Mesendoderm (in vitro differentiated cells): ENCODE measurements around the gene PLCL1.

ENCODE experiments used
- DNase-seq: peaks from one replicate; pipeline ENCODE4 v3.0.0; 2013
- H2AK5ac ChIP-seq: 2 replicates; pipeline ENCODE4 v1.6.1; 2013; ENCODE audit warnings: low read length, inconsistent platforms
- H2BK120ac ChIP-seq: 2 replicates; pipeline ENCODE4 v1.6.1; 2013; ENCODE audit warnings: low read depth, mild to moderate bottlenecking, low read length, moderate library complexity, mixed read lengths
- H2BK15ac ChIP-seq: replicated peaks from 2 replicates; pipeline ENCODE4 v1.6.1; 2013; ENCODE audit warnings: low read depth, mild to moderate bottlenecking, moderate library complexity
- H2BK5ac ChIP-seq: 2 replicates; pipeline ENCODE4 v1.6.1; 2013; ENCODE audit warnings: low read length, inconsistent platforms
- H3K18ac ChIP-seq: 2 replicates; pipeline ENCODE4 v1.6.1; 2013; ENCODE audit warnings: mild to moderate bottlenecking, low read length, mixed read lengths
- H3K23ac ChIP-seq: one replicate; pipeline ENCODE4 v1.6.1; 2013; ENCODE audit warnings: low read length
- H3K27ac ChIP-seq: 2 replicates; pipeline ENCODE4 v1.5.1; 2013; ENCODE audit warnings: low read depth, mild to moderate bottlenecking, inconsistent platforms, low read length, moderate library complexity
- H3K27me3 ChIP-seq: 2 replicates; pipeline ENCODE4 v1.6.1; 2013; ENCODE audit warnings: low read length, control low read depth, mild to moderate bottlenecking, inconsistent platforms; ENCODE audit not compliant: insufficient read depth, poor library complexity
- H3K36me3 ChIP-seq: 2 replicates; pipeline ENCODE4 v1.6.1; 2013; ENCODE audit warnings: low read length, inconsistent platforms; ENCODE audit not compliant: control insufficient read depth, insufficient read depth
- H3K4ac ChIP-seq: one replicate; pipeline ENCODE4 v1.6.1; 2013; ENCODE audit warnings: low read depth, mild to moderate bottlenecking, low read length, moderate library complexity
- H3K4me1 ChIP-seq: 2 replicates; pipeline ENCODE4 v1.6.1; 2013; ENCODE audit warnings: low read depth, low read length, inconsistent platforms; ENCODE audit not compliant: control insufficient read depth
- H3K4me2 ChIP-seq: 2 replicates; pipeline ENCODE4 v1.6.1; 2013; ENCODE audit warnings: low read length
- H3K4me3 ChIP-seq: 2 replicates; pipeline ENCODE4 v1.5.1; 2013; ENCODE audit warnings: mild to moderate bottlenecking, low read length
- H3K56ac ChIP-seq: one replicate; pipeline ENCODE4 v1.6.1; 2013; ENCODE audit warnings: low read length
- H3K79me1 ChIP-seq: 2 replicates; pipeline ENCODE4 v1.6.1; 2013; ENCODE audit warnings: low read length, inconsistent platforms
- H3K79me2 ChIP-seq: 2 replicates; pipeline ENCODE4 v1.6.1; 2013; ENCODE audit warnings: mild to moderate bottlenecking, low read length; ENCODE audit not compliant: control insufficient read depth, insufficient read depth
- H3K9ac ChIP-seq: 2 replicates; pipeline ENCODE4 v1.6.1; 2013; ENCODE audit warnings: low read length, inconsistent platforms
- H4K5ac ChIP-seq: one replicate; pipeline ENCODE4 v1.6.1; 2013; ENCODE audit warnings: low read length
- H4K8ac ChIP-seq: one replicate; pipeline ENCODE4 v1.6.1; 2013; ENCODE audit warnings: low read depth, mild to moderate bottlenecking, control low read depth, low read length, moderate library complexity
- WGBS: extraction: QIAGEN DNeasy Blood & Tissue Kit; methylation state at CpG from one replicate; pipeline ENCODE4 v1.1.7; 2013; ENCODE audit warnings: low lambda C conversion rate, missing lambda C conversion rate; ENCODE audit not compliant: insufficient coverage; ENCODE audit errors: extremely low coverage; 5-methylcytosine and 5-hydroxymethylcytosine counted together

Gene PLCL1

DNA sequence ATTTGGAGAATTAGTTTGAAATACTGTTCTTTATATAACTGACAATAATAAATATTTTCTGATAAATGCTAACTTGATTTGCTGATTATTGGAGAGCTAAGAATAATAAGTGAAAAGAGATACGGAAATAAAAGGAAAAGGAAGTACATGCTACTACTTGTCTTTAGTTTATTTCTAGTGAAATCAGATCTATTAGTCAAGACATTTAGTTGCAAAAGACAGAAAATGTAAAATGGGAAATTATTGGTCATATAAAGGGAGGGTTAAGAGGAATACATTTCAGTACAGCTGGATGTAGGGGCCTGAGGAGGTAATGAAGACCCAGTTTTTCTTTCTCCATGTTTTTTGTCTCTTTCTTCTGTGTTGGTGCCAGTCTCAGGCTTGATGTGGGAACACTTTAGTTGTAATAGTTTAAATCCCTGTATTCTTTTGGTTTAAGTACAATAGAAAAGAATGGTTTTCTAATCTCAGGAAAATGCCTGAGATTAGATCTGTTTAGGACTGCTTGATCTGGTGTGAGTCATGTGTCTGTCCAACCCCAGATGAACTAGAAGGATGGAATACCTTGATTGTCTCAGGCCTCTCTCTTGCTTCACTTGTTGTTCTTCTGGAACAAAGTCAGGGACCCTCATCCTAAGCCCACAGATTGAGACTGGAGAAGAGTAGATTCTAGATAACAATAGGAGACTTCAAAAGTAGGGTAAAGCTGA is 58.0 kb downstream of the PLCL1 start:
- Histone ChIP-seq H3K36me3 (no peaks in the 10 kb centered on the region), H3K27ac (no peak overlapping the region), H3K9ac (no peak overlapping the region), H3K56ac (no peak overlapping the region), H2AK5ac (no peak overlapping the region), H4K8ac (no peak overlapping the region), H3K4me2 (no peak overlapping the region), H3K4me3 (no peak overlapping the region), H3K4me1 (no peaks in the 10 kb centered on the region), H3K23ac (no peak overlapping the region), H2BK120ac (no peak overlapping the region), H2BK15ac (no peak overlapping the region), H3K18ac (no peak overlapping the region), H3K27me3 (no peaks in the 10 kb centered on the region), H2BK5ac (no peak overlapping the region), H3K79me1 (no peaks in the 10 kb centered on the region), H3K79me2 (no peaks in the 10 kb centered on the region), H3K4ac (no peak overlapping the region), H4K5ac (no peak overlapping the region)
- WGBS = no CpG with 5 or more reads among the region's 1 CpG
- DNase-seq = no peak

DNA sequence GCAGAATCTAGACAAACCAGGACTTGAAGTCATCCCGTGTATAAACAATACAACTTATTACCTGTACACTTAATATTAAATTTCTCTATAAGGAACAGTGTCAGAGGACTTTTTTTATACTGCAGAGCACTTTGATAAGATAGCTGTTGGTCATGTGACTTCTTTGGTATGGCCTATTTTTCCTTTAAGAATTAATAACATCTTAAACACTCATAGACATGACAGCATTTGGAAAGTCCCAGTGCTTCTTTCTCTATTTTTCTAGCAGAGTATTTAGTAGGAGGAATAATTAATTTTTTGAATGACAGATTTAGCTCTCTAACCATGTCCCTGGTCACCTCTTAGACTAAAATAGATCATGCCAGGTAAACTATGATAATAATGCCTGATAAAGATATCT is 59.4 kb downstream of the PLCL1 start:
- H3K4me3 ChIP-seq = no peak overlapping the region
- DNase-seq = no peak
- no peak overlapping the region for H2BK120ac ChIP-seq
- H2BK5ac ChIP-seq = no peak overlapping the region
- no peak overlapping the region for H3K4me2 ChIP-seq
- H2AK5ac ChIP-seq = no peak overlapping the region
- H3K4ac ChIP-seq = no peak overlapping the region
- no peak overlapping the region for H3K9ac ChIP-seq
- no peaks in the 10 kb centered on the region for H3K79me1 ChIP-seq
- no peak overlapping the region for H3K27ac ChIP-seq
- WGBS = no CpG with 5 or more reads among the region's 1 CpG
- H3K18ac ChIP-seq = no peak overlapping the region
- no peak overlapping the region for H3K56ac ChIP-seq
- H2BK15ac ChIP-seq = no peak overlapping the region
- H3K4me1 ChIP-seq = no peaks in the 10 kb centered on the region
- no peak overlapping the region for H4K5ac ChIP-seq
- H4K8ac ChIP-seq = no peak overlapping the region
- H3K36me3 ChIP-seq = no peaks in the 10 kb centered on the region
- H3K27me3 ChIP-seq = no peaks in the 10 kb centered on the region
- no peak overlapping the region for H3K23ac ChIP-seq
- no peaks in the 10 kb centered on the region for H3K79me2 ChIP-seq

DNA sequence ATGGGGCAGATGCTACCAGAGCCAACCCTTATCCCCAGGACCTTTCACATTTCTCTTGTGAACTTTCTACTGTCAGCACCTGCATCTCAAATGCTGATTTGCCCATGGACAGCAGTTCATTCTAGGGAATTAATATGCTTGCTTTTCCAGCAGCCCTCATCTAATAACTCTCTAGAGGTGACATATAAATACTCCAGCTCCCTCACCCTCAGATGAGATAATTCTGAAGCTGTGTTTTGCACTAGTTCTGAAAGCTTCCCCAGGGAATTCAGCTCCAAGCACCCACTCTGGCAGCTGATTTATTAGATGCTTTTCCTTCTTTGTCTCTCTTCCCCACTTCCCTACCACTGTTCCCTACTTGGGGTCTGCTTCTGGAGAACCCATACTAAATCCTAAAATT is 62.1 kb downstream of the PLCL1 start:
- H2BK120ac ChIP-seq = peak overlapping the region; percentile 45
- H4K8ac ChIP-seq = no peak overlapping the region

DNA sequence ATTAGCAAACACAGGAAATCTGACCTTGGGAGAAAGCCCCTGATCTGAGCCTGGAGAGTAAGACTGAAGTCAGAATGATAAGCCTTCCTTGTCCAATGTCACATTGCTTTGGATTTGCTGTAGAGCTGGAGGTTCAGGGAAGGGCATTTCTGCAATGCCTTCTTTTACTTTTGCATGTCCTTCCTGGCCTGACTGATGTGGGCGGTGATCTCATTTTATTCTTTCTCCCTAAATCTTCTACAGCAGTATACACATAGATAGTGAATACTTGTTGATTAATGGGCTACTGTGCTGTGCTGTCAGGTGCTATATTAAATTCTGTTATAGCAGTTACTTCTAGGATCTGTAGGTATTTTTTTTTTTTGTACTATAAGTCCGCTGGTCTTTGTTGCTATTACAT is 62.6 kb downstream of the PLCL1 start:
- H3K4me1 ChIP-seq = no peaks in the 10 kb centered on the region
- no peak overlapping the region for H3K56ac ChIP-seq
- H3K27me3 ChIP-seq = no peaks in the 10 kb centered on the region
- no peak overlapping the region for H3K4me3 ChIP-seq
- no peak overlapping the region for H2BK5ac ChIP-seq
- H3K36me3 ChIP-seq = no peaks in the 10 kb centered on the region
- H3K18ac ChIP-seq = no peak overlapping the region
- H4K8ac ChIP-seq = no peak overlapping the region
- H2BK15ac ChIP-seq = no peak overlapping the region
- no peaks in the 10 kb centered on the region for H3K79me1 ChIP-seq
- H2AK5ac ChIP-seq = no peak overlapping the region
- no CpG with 5 or more reads among the region's 2 CpGs for WGBS
- H3K4ac ChIP-seq = no peak overlapping the region
- no peak overlapping the region for H3K27ac ChIP-seq
- H3K79me2 ChIP-seq = no peaks in the 10 kb centered on the region
- H3K4me2 ChIP-seq = no peak overlapping the region
- no peak overlapping the region for H3K23ac ChIP-seq
- H2BK120ac ChIP-seq = no peak overlapping the region
- no peak overlapping the region for H3K9ac ChIP-seq
- no peak overlapping the region for H4K5ac ChIP-seq
- DNase-seq = no peak

More for the DNA sequence above, 62.1 kb downstream of the PLCL1 start:
- H3K56ac ChIP-seq = no peak overlapping the region
- no peak overlapping the region for H3K23ac ChIP-seq
- peak overlapping the region; percentile 60 for H3K18ac ChIP-seq
- no peak overlapping the region for H3K4me2 ChIP-seq
- no peak overlapping the region for H2BK5ac ChIP-seq
- H3K79me2 ChIP-seq = no peaks in the 10 kb centered on the region
- no peaks in the 10 kb centered on the region for H3K36me3 ChIP-seq
- no peak overlapping the region for H2AK5ac ChIP-seq
- no peak overlapping the region for H3K4me3 ChIP-seq
- no peak overlapping the region for H2BK15ac ChIP-seq
- no peaks in the 10 kb centered on the region for H3K79me1 ChIP-seq
- H3K9ac ChIP-seq = no peak overlapping the region
- no peak overlapping the region for H3K4ac ChIP-seq
- no peaks in the 10 kb centered on the region for H3K27me3 ChIP-seq
- no peak for DNase-seq
- H4K5ac ChIP-seq = no peak overlapping the region
- no peak overlapping the region for H3K27ac ChIP-seq
- no peaks in the 10 kb centered on the region for H3K4me1 ChIP-seq

DNA sequence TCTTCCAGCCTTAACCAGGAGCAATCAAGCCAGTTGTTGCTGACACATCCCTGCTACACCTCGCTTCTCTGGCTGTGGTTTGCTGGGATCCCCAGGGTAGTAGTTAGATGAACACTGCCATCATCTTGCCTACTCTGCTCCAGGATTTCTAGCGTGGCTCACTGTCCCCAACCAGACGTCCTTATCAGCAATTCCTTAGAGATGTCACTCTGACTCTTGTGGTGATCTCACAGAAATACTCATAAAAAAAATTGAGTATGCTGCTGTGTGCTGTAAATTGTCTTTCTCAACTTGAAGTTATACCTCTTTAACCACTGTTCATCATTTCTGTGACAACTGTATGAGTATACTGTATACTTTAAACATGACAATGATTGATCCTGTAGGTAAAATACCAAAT is 63.2 kb downstream of the PLCL1 start:
- no CpG with 5 or more reads among the region's 3 CpGs for WGBS
- H2BK5ac ChIP-seq = no peak overlapping the region
- no peak overlapping the region for H3K23ac ChIP-seq
- no peak overlapping the region for H4K5ac ChIP-seq
- no peaks in the 10 kb centered on the region for H3K27me3 ChIP-seq
- no peak overlapping the region for H3K27ac ChIP-seq
- peak; percentile 48 for DNase-seq
- H3K4me2 ChIP-seq = no peak overlapping the region
- H3K4ac ChIP-seq = no peak overlapping the region
- H3K9ac ChIP-seq = no peak overlapping the region
- H3K18ac ChIP-seq = peak overlapping the region; percentile 75
- no peak overlapping the region for H3K4me3 ChIP-seq
- no peaks in the 10 kb centered on the region for H3K4me1 ChIP-seq
- no peak overlapping the region for H3K56ac ChIP-seq
- H3K36me3 ChIP-seq = no peaks in the 10 kb centered on the region
- no peak overlapping the region for H2BK120ac ChIP-seq
- no peaks in the 10 kb centered on the region for H3K79me2 ChIP-seq
- H4K8ac ChIP-seq = no peak overlapping the region
- H3K79me1 ChIP-seq = no peaks in the 10 kb centered on the region
- no peak overlapping the region for H2BK15ac ChIP-seq
- H2AK5ac ChIP-seq = no peak overlapping the region

DNA sequence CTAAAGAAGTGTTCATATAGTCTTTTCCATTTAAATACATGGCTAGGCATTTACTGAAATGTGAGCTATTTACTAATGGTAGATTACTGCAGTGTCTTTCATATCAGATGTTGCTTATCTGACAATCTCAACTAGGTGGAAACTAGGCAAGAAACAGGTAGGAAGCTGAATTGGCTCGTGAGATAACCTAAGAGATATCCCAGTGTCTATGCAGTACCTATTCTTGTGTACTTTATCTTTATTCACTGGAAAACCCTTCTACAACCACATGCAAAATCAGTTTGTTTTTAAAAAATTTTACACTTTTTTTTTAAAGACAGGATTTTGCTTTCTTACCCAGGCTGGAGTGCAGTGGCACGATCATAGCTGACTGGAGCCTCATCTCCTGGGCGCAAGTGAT is 63.8 kb downstream of the PLCL1 start:
- Histone ChIP-seq H3K9ac (no peak overlapping the region), H4K5ac (no peak overlapping the region), H2BK5ac (no peak overlapping the region), H3K27me3 (no peaks in the 10 kb centered on the region), H3K4me3 (no peak overlapping the region), H3K4me1 (no peaks in the 10 kb centered on the region), H3K27ac (no peak overlapping the region), H4K8ac (no peak overlapping the region), H3K23ac (no peak overlapping the region), H3K4ac (no peak overlapping the region), H2BK120ac (no peak overlapping the region), H3K4me2 (no peak overlapping the region), H3K79me2 (no peaks in the 10 kb centered on the region), H2AK5ac (no peak overlapping the region), H3K36me3 (no peaks in the 10 kb centered on the region), H2BK15ac (no peak overlapping the region), H3K18ac (no peak overlapping the region), H3K56ac (no peak overlapping the region), H3K79me1 (no peaks in the 10 kb centered on the region)
- peak; percentile 65 for DNase-seq
- no CpG with 5 or more reads among the region's 3 CpGs for WGBS
